HG03159 (cell line): ENCODE results near the gene RC3H1.
"Not testable (repeated sequence)": the region's sequence is repeated elsewhere in the genome, so short reads cannot be mapped to it uniquely, and the experiment has no call there.

ENCODE experiments used
- ATAC-seq: cut with Tn5 transposase; IDR thresholded peaks from one replicate; pipeline ENCODE4 v1.9.1; 2021; ENCODE audit warnings: mild to moderate bottlenecking, moderate library complexity; ENCODE audit not compliant: unreplicated experiment

Gene RC3H1

GRCh38 chr1:173954179-173954578, 68.0 kb downstream of the RC3H1 start:
- ATAC-seq = no peak

GRCh38 chr1:173948594-173948993, 73.6 kb downstream of the RC3H1 start:
- no peak for ATAC-seq

- ATAC-seq = no peak
Observed at GRCh38 chr1:173946380-173946921, 75.7 kb downstream of the RC3H1 start.

- ATAC-seq = no peak
Observed at GRCh38 chr1:173937062-173937461, 85.1 kb downstream of the RC3H1 start.

GRCh38 chr1:173934440-173934839, 87.7 kb downstream of the RC3H1 start:
- no peak for ATAC-seq

- not testable (repeated sequence) for ATAC-seq
Observed at GRCh38 chr1:173930541-173930940, 91.6 kb downstream of the RC3H1 start.

GRCh38 chr1:173925306-173926242, 96.6 kb downstream of the RC3H1 start:
- ATAC-seq = no peak

GRCh38 chr1:173920861-173921260, 101.3 kb downstream of the RC3H1 start:
- ATAC-seq = no peak

GRCh38 chr1:173917635-173918493, 104.3 kb downstream of the RC3H1 start:
- ATAC-seq = no peak

GRCh38 chr1:173917149-173917548, 105.0 kb downstream of the RC3H1 start, which contains the start of gene SERPINC1:
Gene SERPINC1, minus strand, starts transcription at chr1:173917327. Its CDS starts 68 bp downstream, at chr1:173917259.
- ATAC-seq = no peak

GRCh38 chr1:173916667-173917066, 105.5 kb downstream of the RC3H1 start:
- no peak for ATAC-seq

GRCh38 chr1:173915596-173915995, 106.6 kb downstream of the RC3H1 start:
- no peak for ATAC-seq

GRCh38 chr1:173914366-173914871, 107.7 kb downstream of the RC3H1 start:
- ATAC-seq = no peak

- ATAC-seq = no peak
Observed at GRCh38 chr1:173913111-173913510, 109.0 kb downstream of the RC3H1 start.

GRCh38 chr1:173903827-173904531, 118.2 kb downstream of the RC3H1 start:
- ATAC-seq = no peak

- no peak for ATAC-seq
Observed at GRCh38 chr1:173900992-173901391, 121.2 kb downstream of the RC3H1 start.

GRCh38 chr1:173900427-173900826, 121.7 kb downstream of the RC3H1 start:
- no peak for ATAC-seq

- no peak for ATAC-seq
Observed at GRCh38 chr1:173894189-173894588, 128.0 kb downstream of the RC3H1 start.

GRCh38 chr1:173893611-173894010, 128.5 kb downstream of the RC3H1 start:
- no peak for ATAC-seq

- no peak for ATAC-seq
Observed at GRCh38 chr1:173889885-173890284, 132.3 kb downstream of the RC3H1 start.
